Endometrial microvascular endothelial cells (primary cell): ENCODE results near the gene S100A4. TPM values are rescaled to one million over a fixed set of nuclear protein-coding genes. Genes with fewer than 3 reads are reported as not detected.
"Not testable (repeated sequence)": the region's sequence is repeated elsewhere in the genome, so short reads cannot be mapped to it uniquely, and the experiment has no call there.

Experiments used
- in situ Hi-C: cut with HindIII; loops from 2 replicates; pipeline ENCODE4 v1.10.0; 2017; ENCODE audit warnings: low sequenced_read_pairs, low pct_unique_long_range_greater_than_20kb; ENCODE audit errors: inconsistent ontology term
- total RNA-seq: library from RNA; depleted of rRNA; stranded (reverse); fragments of >200 nt; gene quantifications from one replicate; pipeline ENCODE4 v1.2.3, GENCODE V29; 2015; ENCODE audit errors: inconsistent ontology term

S100A4 gene
- total RNA-seq, 1 donor from 2014 or later = 9.4 TPM

DNA sequence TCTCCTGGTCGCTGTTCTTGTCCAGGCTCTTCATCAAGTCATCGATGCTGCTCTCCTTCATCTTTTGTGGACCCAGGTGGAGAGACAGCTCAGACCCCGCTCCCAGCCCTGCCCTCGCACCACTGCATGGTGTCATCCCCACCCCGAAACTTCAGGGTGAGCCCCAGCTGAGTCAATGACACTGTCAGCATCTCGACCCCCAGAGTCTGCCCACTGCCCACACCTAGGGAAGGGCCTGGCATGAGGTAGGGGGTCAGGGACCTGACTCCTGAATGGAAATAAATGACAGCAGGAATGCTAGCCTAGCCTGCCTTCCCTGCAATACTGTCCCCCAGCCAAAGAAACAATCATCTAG, 8.3 kb downstream of the S100A4 start:
- in situ Hi-C loops = no loop called here

GRCh38 chr1:153536671-153537375, 8.8 kb downstream of the S100A4 start:
- in situ Hi-C loops = no loop called here

DNA sequence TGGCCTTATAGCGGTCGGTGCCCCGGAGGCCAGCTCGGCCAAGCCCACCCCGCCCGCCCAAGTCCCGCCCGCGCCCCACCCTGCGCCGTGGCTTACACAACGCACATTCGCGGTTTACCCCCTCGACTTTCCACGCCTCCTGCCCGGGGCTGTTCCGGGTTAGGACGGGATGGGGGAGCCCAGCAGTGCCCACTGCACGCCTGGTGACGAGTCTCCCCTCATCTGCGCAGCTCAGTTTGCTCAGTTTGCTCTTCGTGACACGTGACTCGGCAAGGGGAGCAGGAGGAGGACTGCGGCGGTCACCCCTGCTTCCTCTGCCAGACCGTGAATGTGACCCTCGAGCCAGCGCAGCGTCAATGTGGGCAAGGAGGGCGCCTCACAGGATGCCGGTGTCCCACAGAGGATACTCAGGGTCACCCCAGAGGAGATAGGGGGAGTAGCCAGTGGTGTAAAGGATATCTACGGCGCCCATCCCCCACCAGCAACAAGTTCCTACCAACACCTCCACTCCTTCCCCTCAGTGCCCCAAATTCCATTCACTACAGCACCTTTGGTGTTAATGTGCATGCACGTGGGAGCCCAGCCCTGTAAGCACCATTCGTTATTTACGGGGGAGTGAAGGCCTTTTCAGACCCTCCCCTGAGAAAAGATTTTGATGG, 9.5 kb downstream of the S100A4 start:
- in situ Hi-C loops = no loop called here

DNA sequence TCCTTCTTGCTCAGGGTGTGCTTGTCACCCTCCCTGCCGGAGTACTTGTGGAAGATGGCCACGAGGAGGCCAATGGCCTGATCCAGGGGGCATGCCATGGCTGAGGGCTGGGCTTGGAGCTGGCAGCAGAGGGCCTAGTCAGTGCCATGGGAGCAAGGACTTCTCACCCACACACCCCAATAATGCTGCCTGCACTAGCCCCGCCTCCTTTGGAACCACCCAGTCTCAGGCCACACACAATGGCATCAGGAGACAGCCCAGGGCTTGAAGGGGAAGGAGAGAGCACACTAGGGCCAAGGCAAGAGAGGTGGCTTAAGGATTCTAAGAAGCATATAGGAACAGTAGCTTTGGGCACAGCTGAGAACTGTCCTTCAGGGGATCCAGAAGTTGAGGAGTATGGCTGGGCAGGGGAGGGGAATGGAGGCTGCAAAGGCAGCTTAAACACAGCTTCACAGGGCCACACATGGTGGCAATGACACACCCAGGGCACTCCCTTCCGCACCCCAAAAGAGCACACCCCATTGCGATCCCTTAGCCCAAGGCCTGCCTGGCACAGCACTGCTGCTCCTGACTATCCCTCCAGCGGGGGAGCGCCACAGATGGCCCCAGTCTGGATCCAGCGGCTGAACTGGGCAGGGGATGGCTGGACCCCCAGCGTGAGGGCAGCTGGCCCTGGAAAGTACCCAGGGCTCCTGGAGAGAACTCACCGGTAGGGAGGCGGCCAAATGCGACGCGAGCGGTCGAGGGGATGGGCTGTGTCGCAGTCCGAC, 10.2 kb downstream of the S100A4 start, which contains the start of gene S100A6:
Gene S100A6, minus strand, starts transcription at position 750 of the 770 bp plus-strand sequence. Its CDS starts 652 bp downstream, at position 98.
- in situ Hi-C loops = no loop called here

DNA sequence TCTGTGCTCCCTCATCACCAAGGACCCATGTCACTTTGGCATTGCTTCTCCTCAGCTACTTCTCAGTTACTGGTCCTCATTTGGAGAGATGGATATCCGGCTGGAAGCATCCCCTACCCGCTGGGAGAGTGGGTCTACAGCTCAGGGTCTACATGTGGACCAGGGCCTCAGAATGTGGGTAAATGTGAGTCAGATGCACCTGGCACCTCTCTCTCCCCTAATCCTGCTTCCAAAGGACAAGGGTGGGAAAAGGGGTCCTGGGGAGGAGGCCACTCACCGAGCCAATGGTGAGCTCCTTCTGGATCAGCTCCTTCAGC, 10.7 kb downstream of the S100A4 start:
- in situ Hi-C loops = no loop called here

GRCh38 chr1:153534226-153534924, 11.2 kb downstream of the S100A4 start:
- in situ Hi-C loops = no loop called here

DNA sequence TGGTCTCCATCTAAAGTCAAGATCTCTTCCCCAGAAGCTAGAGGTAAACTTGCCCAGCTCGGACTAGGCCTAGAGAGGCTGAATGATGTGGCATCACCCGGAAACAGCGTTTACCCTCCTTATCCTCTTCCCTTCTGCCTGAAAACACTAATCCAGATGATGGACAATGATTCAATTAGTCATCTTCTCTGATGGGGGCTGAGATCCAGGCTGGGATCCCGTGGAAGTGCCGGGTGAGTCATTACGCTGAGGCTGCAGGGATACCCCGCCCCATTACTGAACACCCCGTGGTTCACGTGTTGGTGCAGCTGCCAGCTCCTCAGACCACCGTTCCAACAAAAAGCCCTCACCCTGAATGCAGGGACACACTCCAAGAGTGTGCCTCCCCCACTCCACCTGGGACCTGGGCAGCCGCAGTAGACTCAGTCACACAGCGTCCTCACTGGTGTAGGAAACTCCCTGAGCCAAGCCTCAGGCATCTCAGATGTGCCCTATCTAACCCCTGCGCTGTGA, 11.9 kb downstream of the S100A4 start:
- in situ Hi-C loops = no loop called here

DNA sequence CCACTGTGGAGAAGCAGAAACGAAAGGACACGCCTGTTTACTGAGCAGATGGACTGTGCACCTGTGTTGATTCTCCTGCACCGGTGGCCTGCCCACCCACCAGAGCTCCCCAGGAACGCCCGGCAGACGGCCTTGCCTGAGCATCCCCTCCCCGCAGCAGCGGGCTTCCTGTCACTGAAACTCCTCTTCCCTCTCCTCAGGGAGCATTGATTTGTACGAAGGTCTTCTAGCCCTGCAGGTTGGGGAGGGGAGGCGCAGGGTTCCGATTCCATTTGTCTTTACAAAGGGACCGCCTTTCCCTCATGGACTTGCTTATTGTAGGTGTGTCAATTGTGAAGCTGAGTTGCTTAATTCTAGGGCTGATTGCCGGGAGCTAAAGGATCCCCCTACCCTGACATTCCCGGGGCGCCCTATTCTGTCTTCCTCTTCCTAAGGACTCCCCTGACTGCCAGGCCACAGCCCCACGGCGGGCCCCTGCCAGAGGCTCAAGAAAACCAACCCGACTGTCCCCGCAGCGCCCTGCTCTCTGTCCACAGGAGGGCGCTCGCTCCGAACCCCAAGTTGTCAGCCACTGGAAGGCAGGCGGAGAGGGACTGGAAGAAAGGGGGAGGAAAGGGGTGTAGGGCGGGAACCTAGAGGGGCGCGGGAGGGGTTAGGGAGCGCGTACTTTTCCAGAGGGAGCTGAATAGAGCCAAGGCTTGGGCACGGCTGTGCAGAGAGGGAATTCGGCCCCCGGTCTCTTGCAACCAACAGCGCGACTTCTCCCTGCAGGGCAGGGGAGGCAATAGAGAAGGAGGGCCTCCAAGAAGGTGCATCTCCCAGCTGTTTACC, 12.6 kb downstream of the S100A4 start:
- in situ Hi-C loops = no loop called here

DNA sequence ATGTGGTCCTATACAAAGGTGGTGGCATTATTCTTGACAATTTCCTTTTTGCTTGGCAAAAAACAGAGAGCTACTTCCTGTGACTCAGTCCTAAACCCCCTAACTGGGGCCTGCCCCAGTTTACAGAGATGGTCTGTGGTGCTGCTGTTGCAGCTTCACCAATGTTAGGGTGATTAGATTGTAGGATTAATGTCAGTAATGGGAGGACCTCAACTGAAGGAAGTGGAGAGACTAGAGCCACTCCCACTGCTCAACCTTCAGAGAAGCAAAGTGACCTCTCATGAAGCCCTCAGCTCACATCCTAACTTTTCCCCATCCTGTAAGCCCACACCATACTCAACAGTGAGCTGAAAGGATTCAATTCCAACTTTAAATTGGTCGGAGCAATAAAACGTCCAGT, 13.4 kb downstream of the S100A4 start:
- in situ Hi-C loops = no loop called here

- in situ Hi-C loops = no loop called here
These were observed 14.0 kb downstream of the S100A4 start for GRCh38 chr1:153531638-153532037.

- in situ Hi-C loops = no loop called here
These were observed 17.9 kb downstream of the S100A4 start for GRCh38 chr1:153527683-153528040.

- in situ Hi-C loops = no loop called here
These were observed 18.5 kb downstream of the S100A4 start for GRCh38 chr1:153527023-153527682.

DNA sequence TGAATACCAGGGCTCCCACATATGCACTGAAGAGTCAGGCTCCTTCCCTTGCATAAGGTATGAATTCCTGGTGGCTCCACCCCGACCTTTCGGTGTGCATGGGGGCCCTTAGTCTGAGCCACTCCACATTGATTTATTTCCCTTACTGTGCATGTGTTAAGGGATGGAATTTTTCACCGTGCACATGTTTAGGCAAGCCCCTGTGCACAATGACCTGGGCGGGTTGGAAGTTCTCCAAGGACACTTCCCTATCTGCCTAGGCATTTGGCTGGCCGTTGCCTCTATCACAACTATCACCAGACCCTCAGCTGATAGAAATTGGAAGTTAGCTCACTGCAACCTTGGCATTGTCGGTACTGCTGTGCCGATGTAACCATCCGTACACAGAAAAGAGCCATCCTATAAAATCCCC, 19.5 kb downstream of the S100A4 start:
- in situ Hi-C loops = no loop called here

- in situ Hi-C loops = no loop called here
These were observed 20.4 kb downstream of the S100A4 start for GRCh38 chr1:153525088-153525728.

GRCh38 chr1:153522353-153523048, 23.1 kb downstream of the S100A4 start:
- in situ Hi-C loops = not testable (repeated sequence)

GRCh38 chr1:153521808-153522207, 23.8 kb downstream of the S100A4 start:
- in situ Hi-C loops = not testable (repeated sequence)
